Esophagus squamous epithelium (tissue), 5 donors: ENCODE data around the gene BICC1. TPM values are rescaled to one million over a fixed set of nuclear protein-coding genes. Genes with fewer than 3 reads are reported as not detected.

ENCODE experiments used
- DNase-seq: peaks from one replicate; lab custom pipeline; 2025; lab: John Stamatoyannopoulos, UW
- H3K27ac ChIP-seq, 4 donors: fragments of 200-600 bp; sonication (generic); one replicate each; pipeline ENCODE4 v1.5.1; 2016 to 2019; ENCODE audit warnings: mild to moderate bottlenecking in 1 of 4
- H3K27me3 ChIP-seq, 4 donors: fragments of 200-600 bp; sonication (generic); 1 replicate in 3 of 4; 2 replicates in 1 of 4; pipeline versions ENCODE4 v1.5.1 to v1.6.0; 2017 to 2021; ENCODE audit warnings: antibody characterized with exemption in 1 of 4
- H3K36me3 ChIP-seq, 3 donors: fragments of 200-600 bp; sonication (generic); one replicate each; pipeline ENCODE4 v1.5.1; 2016 to 2019
- H3K4me1 ChIP-seq, 3 donors: fragments of 200-600 bp; sonication (generic); one replicate each; pipeline ENCODE4 v1.5.1; 2017 to 2019
- H3K4me3 ChIP-seq, 4 donors: fragments of 200-600 bp; sonication (generic); 1 replicate in 3 of 4; 2 replicates in 1 of 4; pipeline ENCODE4 v1.5.1; 2016 to 2019; ENCODE audit warnings: mild to moderate bottlenecking in 2 of 4, moderate library complexity in 1 of 4
- H3K9me3 ChIP-seq, 3 donors: fragments of 200-600 bp; sonication (generic); one replicate each; pipeline ENCODE4 v1.5.1; 2016 to 2019
- POLR2A ChIP-seq, 4 donors: fragments of 450-650 bp; IDR thresholded peaks; one replicate each; pipeline ENCODE4 v1.6.1; 2017; ENCODE audit warnings: antibody characterized with exemption in 4 of 4, mild to moderate bottlenecking in 4 of 4, moderate library complexity in 3 of 4
- WGBS, 2 donors: methylation state at CpG; one replicate each; pipeline ENCODE4 v1.1.5; 2018; 5-methylcytosine and 5-hydroxymethylcytosine counted together
- intact Hi-C: fragments of 100-400 bp; cut with DNase I; formaldehyde crosslinking; loops from one replicate; pipeline ENCODE4 v1.15.0; 2022
- total RNA-seq, 4 donors: library from RNA; depleted of rRNA; stranded (reverse); fragments of >200 nt; gene quantifications; one replicate each; pipeline ENCODE4 v1.1.0, GENCODE V29; 2016
- TF ChIP-seq, protein P1 (sequence below), 6 experiments: fragments of 450-650 bp in 4 of 6; fragments of 200-600 bp in 2 of 6; sonication (generic) in 2 of 6; IDR thresholded peaks; one replicate each; pipeline ENCODE4 v1.5.1; 2016 to 2019; ENCODE audit warnings: antibody characterized with exemption in 6 of 6, mild to moderate bottlenecking in 4 of 6, moderate library complexity in 4 of 6
- donor health status: DM: yes; HTN: yes; CAD: no.

Gene BICC1
- total RNA-seq, 4 donors from 2014 or later = 0.11 to 8.2 (median 2.0) TPM

DNA sequence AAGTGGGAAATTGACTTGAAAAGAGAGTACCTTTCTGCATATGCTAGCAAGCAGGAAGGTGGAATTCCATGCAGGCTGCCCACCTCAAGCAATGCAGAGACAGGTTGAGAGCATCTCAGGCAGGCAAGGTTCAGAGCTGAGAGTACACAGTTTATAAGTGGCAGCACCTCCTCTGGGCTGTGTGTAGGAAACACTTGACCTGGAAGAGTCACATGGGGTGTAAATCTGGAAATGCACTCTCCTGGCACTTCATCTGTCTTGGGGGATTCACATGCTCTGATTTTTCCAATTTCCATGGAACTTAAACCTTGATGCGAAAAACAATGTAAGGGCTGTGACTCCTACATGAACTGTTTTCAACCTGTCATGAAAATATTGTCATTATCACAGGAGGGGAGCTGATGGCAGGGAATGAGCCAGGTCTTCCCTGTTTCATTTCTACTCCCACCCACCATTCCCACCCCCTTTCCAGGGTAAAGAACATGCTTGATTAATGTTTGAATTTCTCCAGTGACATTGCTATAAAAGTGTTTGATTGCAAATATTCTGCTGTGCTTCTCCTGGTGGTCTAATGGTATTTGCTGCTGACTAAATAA, 328.3 kb downstream of the BICC1 start:
- no peak overlapping the region for H3K27ac ChIP-seq
- no peaks in the 10 kb centered on the region for H3K4me1 ChIP-seq
- H3K36me3 ChIP-seq = no peaks in the 10 kb centered on the region
- no peaks in the 10 kb centered on the region for H3K9me3 ChIP-seq
- no peak for TF ChIP-seq POLR2A (IDR thresholded peaks at IDR 0.05)
- TF ChIP-seq, protein P1, sequence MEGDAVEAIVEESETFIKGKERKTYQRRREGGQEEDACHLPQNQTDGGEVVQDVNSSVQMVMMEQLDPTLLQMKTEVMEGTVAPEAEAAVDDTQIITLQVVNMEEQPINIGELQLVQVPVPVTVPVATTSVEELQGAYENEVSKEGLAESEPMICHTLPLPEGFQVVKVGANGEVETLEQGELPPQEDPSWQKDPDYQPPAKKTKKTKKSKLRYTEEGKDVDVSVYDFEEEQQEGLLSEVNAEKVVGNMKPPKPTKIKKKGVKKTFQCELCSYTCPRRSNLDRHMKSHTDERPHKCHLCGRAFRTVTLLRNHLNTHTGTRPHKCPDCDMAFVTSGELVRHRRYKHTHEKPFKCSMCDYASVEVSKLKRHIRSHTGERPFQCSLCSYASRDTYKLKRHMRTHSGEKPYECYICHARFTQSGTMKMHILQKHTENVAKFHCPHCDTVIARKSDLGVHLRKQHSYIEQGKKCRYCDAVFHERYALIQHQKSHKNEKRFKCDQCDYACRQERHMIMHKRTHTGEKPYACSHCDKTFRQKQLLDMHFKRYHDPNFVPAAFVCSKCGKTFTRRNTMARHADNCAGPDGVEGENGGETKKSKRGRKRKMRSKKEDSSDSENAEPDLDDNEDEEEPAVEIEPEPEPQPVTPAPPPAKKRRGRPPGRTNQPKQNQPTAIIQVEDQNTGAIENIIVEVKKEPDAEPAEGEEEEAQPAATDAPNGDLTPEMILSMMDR (IDR thresholded peaks at IDR 0.05) = no peak
- WGBS, 2 donors = 72 to 80% methylated on average over 1 of the region's 1 CpG
- intact Hi-C loops = no loop called here
- no peak overlapping the region for H3K4me3 ChIP-seq
- no peak for DNase-seq
- no peaks in the 10 kb centered on the region for H3K27me3 ChIP-seq

DNA sequence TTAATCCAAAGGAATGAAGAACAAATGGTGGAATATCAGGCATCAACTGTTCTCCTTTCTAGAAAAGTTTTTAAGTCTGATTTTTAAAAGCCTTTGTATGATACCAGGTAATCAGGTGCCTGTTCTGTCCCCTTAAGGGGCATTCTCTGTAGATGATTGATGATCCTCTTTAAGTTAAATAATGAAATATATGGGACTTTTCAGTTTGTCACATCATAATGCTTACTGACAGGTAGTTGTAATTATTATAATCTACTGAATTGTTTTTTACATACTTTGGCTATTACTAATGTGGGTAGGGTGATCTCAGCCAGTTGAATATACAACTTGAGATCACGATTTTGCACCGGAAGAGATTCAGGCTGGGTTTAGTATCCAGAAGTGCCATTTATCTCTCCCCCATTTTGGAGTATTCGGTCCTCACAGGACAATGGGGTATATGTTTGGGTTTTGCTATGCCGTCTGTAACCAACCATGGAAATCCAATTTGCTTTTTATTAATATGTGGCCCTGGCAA, 330.2 kb downstream of the BICC1 start:
- DNase-seq = no peak
- H3K4me1 ChIP-seq = no peaks in the 10 kb centered on the region
- intact Hi-C loops = no loop called here
- H3K27ac ChIP-seq = no peak overlapping the region
- no peaks in the 10 kb centered on the region for H3K36me3 ChIP-seq
- no peak overlapping the region for H3K4me3 ChIP-seq
- WGBS, 2 donors = 72 to 86% methylated on average over 4 of the region's 4 CpGs
- TF ChIP-seq, protein P1 (IDR thresholded peaks at IDR 0.05) = no peak
- H3K9me3 ChIP-seq = no peaks in the 10 kb centered on the region
- no peaks in the 10 kb centered on the region for H3K27me3 ChIP-seq

DNA sequence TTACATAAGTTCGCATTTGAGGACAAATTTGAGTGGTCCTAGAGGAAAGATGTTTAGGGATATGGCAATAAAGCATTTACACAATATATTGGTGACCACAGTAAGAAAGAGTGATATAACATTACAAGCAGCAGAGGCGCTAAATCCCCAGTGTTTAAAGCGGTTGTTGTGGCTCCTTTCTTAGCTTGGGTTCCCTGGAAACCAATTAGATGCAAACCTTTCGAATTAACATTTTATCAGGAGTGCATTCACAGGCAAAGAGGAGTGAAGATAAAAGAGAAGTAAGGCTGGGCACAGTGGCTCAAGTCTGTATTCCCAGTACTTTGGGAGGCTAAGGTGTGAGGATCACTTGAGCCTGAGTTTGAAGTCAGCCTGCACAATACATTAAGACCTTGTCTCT, 331.1 kb downstream of the BICC1 start:
- H3K36me3 ChIP-seq = no peaks in the 10 kb centered on the region
- no peak for DNase-seq
- 86 to 87% methylated on average over 4 of the region's 4 CpGs for WGBS, 2 donors
- intact Hi-C loops = no loop called here
- no peaks in the 10 kb centered on the region for H3K4me1 ChIP-seq
- H3K4me3 ChIP-seq = no peak overlapping the region
- H3K27ac ChIP-seq = no peak overlapping the region
- H3K9me3 ChIP-seq = no peaks in the 10 kb centered on the region
- no peak for TF ChIP-seq POLR2A (IDR thresholded peaks at IDR 0.05)
- TF ChIP-seq, protein P1 (IDR thresholded peaks at IDR 0.05) = no peak
- H3K27me3 ChIP-seq = no peaks in the 10 kb centered on the region

DNA sequence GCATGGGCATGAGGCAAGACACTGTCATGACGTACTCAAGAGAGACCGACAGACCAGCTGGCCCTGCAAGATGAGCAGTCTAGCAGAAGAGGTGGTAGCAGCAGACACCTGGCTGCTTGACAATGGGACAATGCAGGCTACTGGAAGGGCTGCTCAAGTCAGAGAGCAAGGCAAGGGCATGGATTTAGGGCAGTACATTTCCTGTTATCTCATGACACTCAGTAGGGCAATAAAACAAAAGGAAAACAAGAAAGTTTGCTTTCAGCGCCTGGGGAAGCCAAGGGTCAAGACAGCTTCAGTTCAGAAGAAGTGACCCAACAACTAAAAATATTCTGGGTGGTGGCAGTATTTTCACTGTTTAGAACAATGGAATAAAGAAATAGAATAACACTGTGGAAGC, 332.0 kb downstream of the BICC1 start:
- intact Hi-C loops = no loop called here
- TF ChIP-seq POLR2A (IDR thresholded peaks at IDR 0.05) = no peak
- TF ChIP-seq, protein P1 (IDR thresholded peaks at IDR 0.05) = no peak
- no peaks in the 10 kb centered on the region for H3K36me3 ChIP-seq
- H3K4me1 ChIP-seq = no peaks in the 10 kb centered on the region
- H3K27me3 ChIP-seq = no peaks in the 10 kb centered on the region
- no peaks in the 10 kb centered on the region for H3K9me3 ChIP-seq
- H3K27ac ChIP-seq = no peak overlapping the region
- WGBS, 2 donors = 73 to 91% methylated on average over 1 to 3 of the region's 3 CpGs
- no peak for DNase-seq
- H3K4me3 ChIP-seq = no peak overlapping the region

DNA sequence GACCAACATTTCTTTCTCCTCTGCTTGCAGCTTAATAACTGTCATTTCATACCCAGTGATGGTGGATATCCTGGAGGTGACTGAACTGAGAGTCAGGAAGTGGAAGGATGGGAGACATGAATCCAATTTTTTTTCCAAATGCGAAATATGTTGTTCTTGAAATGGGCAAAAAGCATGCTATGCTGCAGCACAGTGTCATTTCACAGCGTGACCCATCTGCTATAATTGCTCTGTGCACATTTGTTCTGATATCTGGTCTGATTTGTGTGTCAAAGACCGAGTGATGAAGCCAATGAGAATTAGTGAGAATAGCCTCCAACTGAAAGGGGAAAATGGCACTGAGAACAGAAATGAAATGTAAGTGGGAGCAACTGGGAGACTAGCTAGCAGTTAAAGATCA, 334.2 kb downstream of the BICC1 start:
- Histone ChIP-seq H3K27me3 (no peaks in the 10 kb centered on the region), H3K4me1 (no peaks in the 10 kb centered on the region), H3K36me3 (no peaks in the 10 kb centered on the region), H3K4me3 (no peak overlapping the region), H3K9me3 (no peaks in the 10 kb centered on the region), H3K27ac (no peak overlapping the region)
- intact Hi-C loops = no loop called here
- 73 to 76% methylated on average over 3 of the region's 3 CpGs for WGBS, 2 donors
- DNase-seq = no peak
- TF ChIP-seq, protein P1 (IDR thresholded peaks at IDR 0.05) = no peak
- no peak for TF ChIP-seq POLR2A (IDR thresholded peaks at IDR 0.05)
